Measurements from ENCODE around the gene KLK10.

- TF ChIP-seq NBN (IDR thresholded peaks at IDR 0.05) = no peak
- TF ChIP-seq POLR2AphosphoS5 (IDR thresholded peaks at IDR 0.05; ENCODE audit: low read length) = no peak
- no peak for TF ChIP-seq RBBP5 (conservative IDR thresholded peaks at IDR 0.05)
- TF ChIP-seq ATF3 (IDR thresholded peaks at IDR 0.05; ENCODE audit: borderline replicate concordance, extremely low read depth, low read depth, low read length) = no peak
- TF ChIP-seq, protein P1, sequence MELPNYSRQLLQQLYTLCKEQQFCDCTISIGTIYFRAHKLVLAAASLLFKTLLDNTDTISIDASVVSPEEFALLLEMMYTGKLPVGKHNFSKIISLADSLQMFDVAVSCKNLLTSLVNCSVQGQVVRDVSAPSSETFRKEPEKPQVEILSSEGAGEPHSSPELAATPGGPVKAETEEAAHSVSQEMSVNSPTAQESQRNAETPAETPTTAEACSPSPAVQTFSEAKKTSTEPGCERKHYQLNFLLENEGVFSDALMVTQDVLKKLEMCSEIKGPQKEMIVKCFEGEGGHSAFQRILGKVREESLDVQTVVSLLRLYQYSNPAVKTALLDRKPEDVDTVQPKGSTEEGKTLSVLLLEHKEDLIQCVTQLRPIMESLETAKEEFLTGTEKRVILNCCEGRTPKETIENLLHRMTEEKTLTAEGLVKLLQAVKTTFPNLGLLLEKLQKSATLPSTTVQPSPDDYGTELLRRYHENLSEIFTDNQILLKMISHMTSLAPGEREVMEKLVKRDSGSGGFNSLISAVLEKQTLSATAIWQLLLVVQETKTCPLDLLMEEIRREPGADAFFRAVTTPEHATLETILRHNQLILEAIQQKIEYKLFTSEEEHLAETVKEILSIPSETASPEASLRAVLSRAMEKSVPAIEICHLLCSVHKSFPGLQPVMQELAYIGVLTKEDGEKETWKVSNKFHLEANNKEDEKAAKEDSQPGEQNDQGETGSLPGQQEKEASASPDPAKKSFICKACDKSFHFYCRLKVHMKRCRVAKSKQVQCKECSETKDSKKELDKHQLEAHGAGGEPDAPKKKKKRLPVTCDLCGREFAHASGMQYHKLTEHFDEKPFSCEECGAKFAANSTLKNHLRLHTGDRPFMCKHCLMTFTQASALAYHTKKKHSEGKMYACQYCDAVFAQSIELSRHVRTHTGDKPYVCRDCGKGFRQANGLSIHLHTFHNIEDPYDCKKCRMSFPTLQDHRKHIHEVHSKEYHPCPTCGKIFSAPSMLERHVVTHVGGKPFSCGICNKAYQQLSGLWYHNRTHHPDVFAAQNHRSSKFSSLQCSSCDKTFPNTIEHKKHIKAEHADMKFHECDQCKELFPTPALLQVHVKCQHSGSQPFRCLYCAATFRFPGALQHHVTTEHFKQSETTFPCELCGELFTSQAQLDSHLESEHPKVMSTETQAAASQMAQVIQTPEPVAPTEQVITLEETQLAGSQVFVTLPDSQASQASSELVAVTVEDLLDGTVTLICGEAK (IDR thresholded peaks at IDR 0.05; ENCODE audit: borderline replicate concordance) = no peak
- TF ChIP-seq, protein P2, sequence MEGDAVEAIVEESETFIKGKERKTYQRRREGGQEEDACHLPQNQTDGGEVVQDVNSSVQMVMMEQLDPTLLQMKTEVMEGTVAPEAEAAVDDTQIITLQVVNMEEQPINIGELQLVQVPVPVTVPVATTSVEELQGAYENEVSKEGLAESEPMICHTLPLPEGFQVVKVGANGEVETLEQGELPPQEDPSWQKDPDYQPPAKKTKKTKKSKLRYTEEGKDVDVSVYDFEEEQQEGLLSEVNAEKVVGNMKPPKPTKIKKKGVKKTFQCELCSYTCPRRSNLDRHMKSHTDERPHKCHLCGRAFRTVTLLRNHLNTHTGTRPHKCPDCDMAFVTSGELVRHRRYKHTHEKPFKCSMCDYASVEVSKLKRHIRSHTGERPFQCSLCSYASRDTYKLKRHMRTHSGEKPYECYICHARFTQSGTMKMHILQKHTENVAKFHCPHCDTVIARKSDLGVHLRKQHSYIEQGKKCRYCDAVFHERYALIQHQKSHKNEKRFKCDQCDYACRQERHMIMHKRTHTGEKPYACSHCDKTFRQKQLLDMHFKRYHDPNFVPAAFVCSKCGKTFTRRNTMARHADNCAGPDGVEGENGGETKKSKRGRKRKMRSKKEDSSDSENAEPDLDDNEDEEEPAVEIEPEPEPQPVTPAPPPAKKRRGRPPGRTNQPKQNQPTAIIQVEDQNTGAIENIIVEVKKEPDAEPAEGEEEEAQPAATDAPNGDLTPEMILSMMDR (IDR thresholded peaks at IDR 0.05 in 2 of 3, conservative IDR thresholded peaks at IDR 0.05 in 1 of 3; ENCODE audit: control insufficient read depth in 2 of 3, extremely low read depth in 1 of 3, insufficient read depth in 1 of 3, low read depth in 3 of 3, low read length in 3 of 3) = no peak
- no peak for TF ChIP-seq FOS (IDR thresholded peaks at IDR 0.05; ENCODE audit: borderline replicate concordance, extremely low read depth, insufficient read length)
- TF ChIP-seq RAD21 (IDR thresholded peaks at IDR 0.05; ENCODE audit: insufficient read depth, low read depth, low read length) = no peak
- TF ChIP-seq ZSCAN29 (IDR thresholded peaks at IDR 0.05) = no peak
- TF ChIP-seq NKRF (conservative IDR thresholded peaks at IDR 0.05) = no peak
- TF ChIP-seq YY1 (IDR thresholded peaks at IDR 0.05; ENCODE audit: low read depth, low read length) = no peak
- TF ChIP-seq PKNOX1 (IDR thresholded peaks at IDR 0.05) = no peak
- TF ChIP-seq, protein P3, sequence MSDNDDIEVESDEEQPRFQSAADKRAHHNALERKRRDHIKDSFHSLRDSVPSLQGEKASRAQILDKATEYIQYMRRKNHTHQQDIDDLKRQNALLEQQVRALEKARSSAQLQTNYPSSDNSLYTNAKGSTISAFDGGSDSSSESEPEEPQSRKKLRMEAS (IDR thresholded peaks at IDR 0.05; ENCODE audit: low read depth, low read length) = no peak
These were observed 44.6 kb downstream of the KLK10 start for GRCh38 chr19:50974702-50975556.

Data from GM12878 (cell line).